Spleen (tissue), 11 donors: Measurements from ENCODE around the gene APBB2. TPM values are rescaled to one million over a fixed set of nuclear protein-coding genes. Genes with fewer than 3 reads are reported as not detected.
"Not testable (repeated sequence)": the region's sequence is repeated elsewhere in the genome, so short reads cannot be mapped to it uniquely, and the experiment has no call there.

ENCODE experiments used
- DNase-seq: peaks from one replicate; pipeline ENCODE4 v3.0.0-alpha.2; 2020
- H3K27ac ChIP-seq, 8 donors: fragments of 200-600 bp; sonication (generic) in 7 of 8; 1 replicate in 4 of 8; 2 replicates in 4 of 8; pipeline versions ENCODE4 v1.5.0 to v1.8.0; 2016 to 2021; ENCODE audit warnings: inconsistent platforms in 4 of 8, mild to moderate bottlenecking in 4 of 8, moderate library complexity in 1 of 8
- H3K27me3 ChIP-seq, 7 donors: fragments of 200-600 bp; sonication (generic) in 6 of 7; replicated peaks in 1 of 7; 1 replicate in 4 of 7; 2 replicates in 3 of 7; pipeline versions ENCODE4 v1.5.0 to v1.8.0; 2016 to 2021; ENCODE audit warnings: inconsistent platforms in 3 of 7, mild to moderate bottlenecking in 1 of 7
- H3K36me3 ChIP-seq, 6 donors: fragments of 200-600 bp; sonication (generic) in 5 of 6; 1 replicate in 4 of 6; 2 replicates in 2 of 6; pipeline versions ENCODE4 v1.5.0 to v1.8.0; 2016 to 2021; ENCODE audit warnings: inconsistent platforms in 2 of 6
- H3K4me1 ChIP-seq, 6 donors: fragments of 200-600 bp; sonication (generic) in 5 of 6; 1 replicate in 3 of 6; 2 replicates in 3 of 6; pipeline versions ENCODE4 v1.5.0 to v1.8.0; 2016 to 2021; ENCODE audit warnings: inconsistent platforms in 3 of 6
- H3K4me3 ChIP-seq, 8 donors: fragments of 200-600 bp; sonication (generic) in 7 of 8; 1 replicate in 4 of 8; 2 replicates in 4 of 8; pipeline versions ENCODE4 v1.5.0 to v1.8.0; 2016 to 2021; ENCODE audit warnings: inconsistent platforms in 4 of 8, mild to moderate bottlenecking in 4 of 8, moderate library complexity in 2 of 8
- H3K9me3 ChIP-seq, 8 donors: fragments of 200-600 bp; sonication (generic) in 7 of 8; 1 replicate in 4 of 8; 2 replicates in 4 of 8; pipeline versions ENCODE4 v1.5.0 to v1.8.0; 2016 to 2021; ENCODE audit warnings: inconsistent platforms in 4 of 8
- CTCF ChIP-seq, 11 experiments: fragments of 200-600 bp in 7 of 11; fragments of 450-650 bp in 4 of 11; sonication (generic) in 4 of 11; IDR thresholded peaks in 8 of 11; conservative IDR thresholded peaks in 3 of 11; 1 replicate in 7 of 11; 2 replicates in 4 of 11; pipeline versions ENCODE4 v1.4.0 to v1.8.0; 2016 to 2021; ENCODE audit warnings: antibody characterized with exemption in 11 of 11, inconsistent platforms in 4 of 11, mild to moderate bottlenecking in 1 of 11
- POLR2A ChIP-seq, 3 donors: fragments of 450-650 bp; IDR thresholded peaks; one replicate each; pipeline ENCODE4 v1.5.1; 2017; ENCODE audit warnings: antibody characterized with exemption in 3 of 3, mild to moderate bottlenecking in 1 of 3
- POLR2AphosphoS5 ChIP-seq, 3 donors: sonication (generic); formaldehyde crosslinking; IDR thresholded peaks; one replicate each; pipeline ENCODE4 v1.5.1; 2017; ENCODE audit warnings: antibody characterized with exemption in 3 of 3
- WGBS, 5 donors: extraction: QIAGEN DNeasy Blood & Tissue Kit in 3 of 5; methylation state at CpG; one replicate each; pipeline versions ENCODE4 v1.1.5 to v1.1.7; 2013 to 2018; 5-methylcytosine and 5-hydroxymethylcytosine counted together
- intact Hi-C: fragments of 100-400 bp; cut with DNase I; formaldehyde crosslinking; loops from one replicate; pipeline ENCODE4 v1.15.0; 2023; ENCODE audit warnings: low total_unique reads
- polyA plus RNA-seq, 3 donors: library from polyadenylated mRNA; stranded (reverse); fragments of 200-250 nt; gene quantifications; one replicate each; pipeline ENCODE4 v1.2.1, GENCODE V29; 2013
- total RNA-seq, 7 donors: library from RNA; depleted of rRNA in 3 of 7; stranded (reverse); fragments of >200 nt in 3 of 7; fragmentation: NEBNext Ultra II Directional in 4 of 7; extraction: Animal tissue kit (Norgen Biotek cat#: 25700) in 4 of 7; gene quantifications; one replicate each; pipeline versions ENCODE4 v1.1.0 to v1.2.1, GENCODE V29; 2016 to 2021
- donor health status: healthy with polysubstance abuse.
- donor health status: DM: no; HTN: no; CAD: no; lungs with moderate emphysema.
- donor health status: DM: no; HTN: no; CAD: no.
- donor health status: Bipolar disorder and iron deficiency.
- donor health status: healthy.
- donor health status: DM: no; HTN: no; CAD: no.
- donor health status: DM: yes; HTN: yes; CAD: no.

Gene APBB2
- total and polyA plus RNA-seq, 10 donors, result 4.0 to 115 (median 76.7) TPM

- Histone ChIP-seq H3K27me3 (no peaks in the 10 kb centered on the region), H3K36me3 (no peaks in the 10 kb centered on the region), H3K4me1 (peaks cover 5 to 32% (median 13%) of the 10 kb centered on the region in 6 donors), H3K4me3 (no peak overlapping the region), H3K27ac (peak overlapping the region in 5 of 8 donors; percentile 47 to 80 (median 76)), H3K9me3 (no peaks in the 10 kb centered on the region)
- 78 to 85% (median 82%) methylated on average over 6 of the region's 6 CpGs for WGBS, 5 donors
- intact Hi-C loops, result no loop called here
- no peak for DNase-seq
- TF ChIP-seq POLR2AphosphoS5 (IDR thresholded peaks at IDR 0.05) (no peak), CTCF (IDR thresholded peaks at IDR 0.05 in 8 of 11, conservative IDR thresholded peaks at IDR 0.05 in 3 of 11) (peak in 5 of 11 experiments; percentile 1 to 18 (median 15))
Observed at GRCh38 chr4:40924793-40925117, 289.6 kb downstream of the APBB2 start.

- intact Hi-C loops, result no loop called here
- peak overlapping the region in 7 of 8 donors; percentile 20 to 80 (median 57) for H3K27ac ChIP-seq
Observed at GRCh38 chr4:40924096-40924792, 290.1 kb downstream of the APBB2 start.

GRCh38 chr4:40923316-40924095, 290.8 kb downstream of the APBB2 start:
- no peak for DNase-seq
- no peak overlapping the region for H3K4me3 ChIP-seq
- peaks cover 5 to 36% (median 15%) of the 10 kb centered on the region in 6 donors for H3K4me1 ChIP-seq
- peak overlapping the region in 7 of 8 donors; percentile 64 to 80 (median 74) for H3K27ac ChIP-seq
- no peaks in the 10 kb centered on the region for H3K36me3 ChIP-seq
- H3K9me3 ChIP-seq, result no peaks in the 10 kb centered on the region
- no peak for TF ChIP-seq CTCF (IDR thresholded peaks at IDR 0.05 in 8 of 11, conservative IDR thresholded peaks at IDR 0.05 in 3 of 11)
- TF ChIP-seq POLR2AphosphoS5 (IDR thresholded peaks at IDR 0.05), result peak; percentile 29 to 74 (median 71)
- intact Hi-C loops, result no loop called here
- H3K27me3 ChIP-seq, result no peaks in the 10 kb centered on the region
- 67 to 84% (median 74%) methylated on average over 19 of the region's 19 CpGs for WGBS, 5 donors

More at GRCh38 chr4:40924096-40924792, 290.1 kb downstream of the APBB2 start:
- peaks cover 5 to 32% (median 13%) of the 10 kb centered on the region in 6 donors for H3K4me1 ChIP-seq
- no peak overlapping the region for H3K4me3 ChIP-seq
- TF ChIP-seq CTCF (IDR thresholded peaks at IDR 0.05 in 8 of 11, conservative IDR thresholded peaks at IDR 0.05 in 3 of 11) (peak; percentile 66 to 90 (median 87)), POLR2AphosphoS5 (IDR thresholded peaks at IDR 0.05) (no peak), POLR2A (IDR thresholded peaks at IDR 0.05) (no peak)
- 58 to 63% (median 62%) methylated on average over 11 of the region's 11 CpGs for WGBS, 5 donors
- no peaks in the 10 kb centered on the region for H3K27me3 ChIP-seq
- no peaks in the 10 kb centered on the region for H3K36me3 ChIP-seq
- no peaks in the 10 kb centered on the region for H3K9me3 ChIP-seq
- peak; percentile 92 for DNase-seq

GRCh38 chr4:40919976-40920375, 294.4 kb downstream of the APBB2 start:
- H3K4me3 ChIP-seq, intact Hi-C loops, H3K36me3 ChIP-seq, H3K27ac ChIP-seq, DNase-seq, H3K27me3 ChIP-seq, H3K9me3 ChIP-seq: not testable (repeated sequence)
- peaks cover 5 to 29% (median 15%) of the 10 kb centered on the region in 6 donors for H3K4me1 ChIP-seq
- 87 to 95% (median 90%) methylated on average over 6 of the region's 6 CpGs for WGBS, 5 donors
